ENCODE measurements around the gene SLC30A3.
"Not testable (repeated sequence)": the region's sequence is repeated elsewhere in the genome, so short reads cannot be mapped to it uniquely, and the experiment has no call there.

SLC30A3 gene

GRCh38 chr2:27285481-27285880, 22.6 kb upstream of the SLC30A3 start:
- DNase-seq (ENCODE audit: low read depth, low spot score) = no peak

DNA sequence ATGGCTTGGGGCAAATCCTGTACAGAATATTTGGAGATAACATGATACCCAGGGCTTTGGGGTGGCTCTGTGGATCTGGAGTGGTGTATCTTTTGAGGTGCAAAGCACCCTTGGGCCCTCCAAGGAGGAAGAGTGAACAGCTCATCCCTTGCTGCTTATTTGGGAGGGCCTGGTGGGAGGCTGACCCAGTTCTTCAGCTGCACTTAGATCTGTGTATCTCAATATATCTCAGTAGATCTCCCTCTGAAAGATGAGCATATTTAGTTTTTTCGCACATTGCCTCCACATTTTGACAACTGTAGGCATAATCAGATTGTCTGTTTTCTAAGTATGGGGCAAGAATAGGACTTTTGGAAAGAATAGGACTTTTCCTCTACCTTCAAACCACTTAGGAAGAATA, 22.1 kb upstream of the SLC30A3 start:
- no peak for DNase-seq (ENCODE audit: low read depth, low spot score)

DNA sequence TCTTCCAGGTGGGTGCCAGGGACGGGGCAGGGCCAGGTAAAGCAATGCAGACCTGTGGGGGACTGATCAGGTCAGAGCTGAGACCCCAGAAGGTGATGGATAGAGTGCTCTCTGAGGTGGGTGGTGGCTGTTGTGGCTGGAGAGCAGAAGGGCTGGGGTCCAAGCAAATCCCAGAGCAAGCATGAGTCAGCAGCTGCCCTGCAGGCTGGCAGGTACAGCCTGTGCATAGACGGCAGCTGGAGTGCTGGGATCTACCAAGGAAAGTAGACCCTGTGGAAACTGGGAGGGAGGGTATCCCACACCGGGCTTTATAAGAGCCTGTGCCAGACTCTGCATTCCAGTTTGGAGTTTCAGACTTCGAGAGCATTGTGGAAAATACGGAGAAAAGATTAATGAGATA, 20.0 kb upstream of the SLC30A3 start:
- no peak for DNase-seq (ENCODE audit: low read depth, low spot score)

DNA sequence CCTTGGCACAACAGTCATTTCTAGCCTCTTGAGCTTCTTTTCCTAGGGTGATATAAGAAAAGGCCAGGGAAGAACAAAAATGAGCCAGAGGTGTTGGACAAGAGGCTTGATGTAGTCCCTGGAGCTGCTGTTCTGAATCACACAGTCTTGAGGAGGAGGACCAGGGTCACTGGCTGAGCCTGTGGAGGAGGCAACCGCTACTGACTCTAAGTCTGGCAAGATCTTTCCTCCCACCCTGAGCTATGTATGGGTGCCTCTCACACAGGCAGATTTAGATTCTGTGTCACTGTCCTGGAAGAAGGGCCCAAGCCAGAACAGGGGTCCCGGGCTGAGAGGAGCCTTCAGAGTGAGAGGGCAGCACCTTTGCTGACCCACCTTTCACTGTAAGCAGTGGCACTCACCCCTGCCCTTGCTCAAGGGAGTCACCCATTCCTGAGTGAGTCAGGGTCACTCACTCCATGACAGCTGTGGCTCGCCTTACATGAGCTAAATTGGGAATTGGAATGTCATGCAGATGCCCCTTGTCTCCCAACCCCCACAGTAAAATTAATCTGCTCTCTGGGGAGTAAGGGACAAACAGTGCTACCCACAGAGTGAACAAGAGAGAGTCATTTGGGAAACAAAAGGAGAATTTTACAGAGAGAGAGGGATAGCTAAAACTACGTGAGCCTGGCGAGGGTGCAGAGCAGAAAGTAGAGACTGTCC, 19.2 kb upstream of the SLC30A3 start, which contains the start of gene TRIM54:
Gene TRIM54 (plus strand): TSS at position 575 of the 705 bp plus-strand sequence. CDS start 303 bp downstream, outside the sequence.
- no peak for DNase-seq (ENCODE audit: low read depth, low spot score)

- no peak for DNase-seq (ENCODE audit: low read depth, low spot score)
Observed at GRCh38 chr2:27281442-27281841, 18.6 kb upstream of the SLC30A3 start.

DNA sequence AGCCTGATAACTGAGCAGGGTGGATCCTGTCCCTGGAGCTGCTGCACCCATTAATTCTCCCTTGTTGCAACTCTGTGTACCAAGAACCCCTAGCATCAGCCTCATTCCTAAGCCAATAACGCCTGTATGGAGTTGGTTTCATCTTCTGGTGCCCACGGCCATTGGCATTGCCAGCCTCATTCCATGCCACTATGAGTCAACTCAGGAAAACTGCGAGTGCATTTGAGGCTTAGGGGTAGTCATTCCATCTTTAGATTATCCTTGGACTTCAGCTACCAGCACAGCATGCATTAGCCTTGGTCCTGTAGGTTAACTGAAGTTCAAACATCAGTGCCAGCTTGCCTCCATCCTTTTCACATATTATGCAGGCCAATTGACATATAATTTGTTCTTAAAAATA, 18.0 kb upstream of the SLC30A3 start:
- DNase-seq (ENCODE audit: low read depth, low spot score) = no peak

- DNase-seq (ENCODE audit: low read depth, low spot score) = no peak
Observed at GRCh38 chr2:27278010-27278409, 15.2 kb upstream of the SLC30A3 start.

GRCh38 chr2:27275211-27276150, 12.6 kb upstream of the SLC30A3 start, which contains the start of gene DNAJC5G:
Gene DNAJC5G (plus strand): TSS chr2:27275433. CDS start chr2:27276729, 1,296 bp downstream.
- no peak for DNase-seq (ENCODE audit: low read depth, low spot score)

DNA sequence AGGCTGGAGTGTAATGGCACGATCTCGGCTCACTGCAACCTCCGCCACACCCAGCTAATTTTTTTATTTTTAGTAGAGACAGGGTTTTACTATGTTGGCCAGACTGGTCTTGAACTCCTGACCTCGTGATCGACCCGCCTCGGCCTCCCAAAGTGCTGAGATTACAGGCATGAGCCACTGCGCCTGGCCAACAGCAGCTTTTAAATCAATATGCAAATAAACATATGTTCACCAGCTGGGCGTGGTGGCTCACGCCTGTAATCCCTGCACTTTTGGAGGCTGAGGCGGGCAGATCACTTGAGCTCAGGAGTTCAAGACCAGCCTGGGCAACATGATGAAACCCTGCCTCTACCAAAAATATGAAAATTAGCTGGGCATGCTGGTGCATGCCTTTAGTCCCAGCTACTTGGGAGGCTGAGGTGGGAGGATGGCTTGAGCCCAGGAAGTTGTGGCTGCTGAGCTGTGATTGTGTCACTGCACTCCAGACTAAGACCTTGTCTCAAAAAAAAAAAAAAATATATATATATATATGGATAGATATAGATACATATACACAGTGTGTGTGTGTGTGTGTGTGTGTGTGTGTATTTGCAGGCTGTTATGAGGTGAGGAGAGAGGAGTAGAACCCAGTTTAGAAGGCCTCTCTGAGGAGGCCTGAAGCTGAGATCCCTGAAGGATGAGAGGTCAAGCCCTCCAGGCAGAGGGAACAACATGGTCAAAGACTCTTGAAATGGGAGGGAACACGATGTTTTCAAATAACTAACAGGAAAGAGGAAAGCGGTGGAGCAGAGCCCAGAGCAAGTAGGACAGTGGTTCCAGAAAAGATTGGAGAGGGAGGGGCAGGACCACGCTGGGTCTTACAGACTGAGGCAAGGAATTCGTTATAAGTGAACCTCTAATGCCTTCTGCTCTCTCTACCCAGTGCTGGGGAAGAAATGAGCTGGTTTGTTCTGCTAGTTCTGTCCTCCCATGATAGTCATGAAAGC, 10.0 kb upstream of the SLC30A3 start:
- DNase-seq (ENCODE audit: low read depth, low spot score) = not testable (repeated sequence)

- no peak for DNase-seq (ENCODE audit: low read depth, low spot score)
Observed at GRCh38 chr2:27271631-27272340, 8.9 kb upstream of the SLC30A3 start.

- no peak for DNase-seq (ENCODE audit: low read depth, low spot score)
Observed at GRCh38 chr2:27270670-27271069, 7.8 kb upstream of the SLC30A3 start.

GRCh38 chr2:27270131-27270530, 7.3 kb upstream of the SLC30A3 start:
- no peak for DNase-seq (ENCODE audit: low read depth, low spot score)

GRCh38 chr2:27268296-27268695, 5.4 kb upstream of the SLC30A3 start:
- DNase-seq (ENCODE audit: low read depth, low spot score) = not testable (repeated sequence)

- DNase-seq (ENCODE audit: low read depth, low spot score) = no peak
Observed at GRCh38 chr2:27265536-27265870, 2.7 kb upstream of the SLC30A3 start.

DNA sequence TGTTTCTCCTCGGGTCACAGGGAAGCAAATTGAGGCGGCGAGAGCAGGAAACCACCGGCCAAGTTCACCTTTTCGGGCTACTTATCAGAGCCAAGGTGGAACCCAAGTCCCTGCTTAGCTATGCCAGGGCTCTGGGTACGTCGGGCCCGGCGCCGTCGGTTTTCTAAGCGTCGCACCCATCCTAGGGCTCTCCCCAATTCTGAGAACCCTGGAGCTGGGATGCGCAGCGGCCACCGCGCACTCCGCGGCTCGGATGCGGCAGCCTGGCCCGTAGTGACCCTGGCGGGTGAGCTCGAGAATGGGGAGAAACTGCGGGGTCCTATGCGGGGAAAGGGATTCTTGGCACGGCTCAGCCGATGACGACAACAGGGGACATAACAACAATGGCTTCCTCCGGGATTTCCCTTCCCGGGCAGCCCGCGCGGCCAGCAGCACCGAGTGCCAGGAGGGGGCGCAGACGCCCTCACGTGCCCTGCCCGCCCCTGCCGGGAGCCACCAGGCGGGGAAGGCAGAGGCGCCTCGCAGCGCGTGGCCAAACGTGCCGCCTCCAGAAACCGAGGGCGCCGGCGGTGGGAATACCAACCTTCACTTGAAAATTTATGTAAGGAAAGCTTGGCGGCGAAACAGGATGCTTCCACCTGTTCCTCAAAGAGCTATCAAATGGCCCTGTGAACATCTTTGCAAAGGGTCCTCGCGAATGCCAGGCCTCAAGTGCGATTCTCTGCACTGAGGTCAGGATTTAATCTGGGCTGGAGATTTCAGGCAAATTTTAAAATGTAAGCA, 2.1 kb upstream of the SLC30A3 start:
- no peak for DNase-seq (ENCODE audit: low read depth, low spot score)

DNA sequence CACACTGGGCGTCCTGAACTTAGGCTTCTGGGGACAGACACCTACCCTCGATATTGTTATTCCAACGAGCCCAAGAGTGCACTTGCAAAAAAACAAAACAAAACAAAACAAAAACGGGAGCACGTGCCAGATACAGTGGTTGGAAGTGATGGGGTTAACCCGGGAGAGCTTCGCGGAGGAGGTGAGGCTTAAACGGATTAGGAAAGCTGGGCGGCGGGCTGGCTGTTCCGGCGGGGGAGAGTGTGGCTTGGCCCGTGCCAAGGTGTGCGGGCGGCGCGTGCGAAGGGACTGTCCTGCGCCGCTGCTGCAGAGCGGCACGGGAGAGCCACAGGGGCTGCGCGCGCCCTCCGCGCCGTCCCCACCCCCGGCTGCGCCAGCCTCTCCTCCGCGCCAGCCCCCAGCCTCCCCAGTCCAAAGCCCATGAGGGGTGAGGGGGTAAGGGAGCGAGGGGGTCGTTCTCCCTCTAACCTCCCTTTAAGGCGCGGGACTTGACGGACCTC, 1.5 kb upstream of the SLC30A3 start:
- DNase-seq (ENCODE audit: low read depth, low spot score) = no peak

- DNase-seq (ENCODE audit: low read depth, low spot score) = no peak
Observed at GRCh38 chr2:27263287-27264252, 723 bp upstream of the SLC30A3 start.

- no peak for DNase-seq (ENCODE audit: low read depth, low spot score)
Observed at GRCh38 chr2:27261926-27262298, 935 bp downstream of the SLC30A3 start.
